RWPE1 (cell line): ENCODE data around the gene TCERG1L.

Source experiments
- CTCF ChIA-PET: fragments of 350-600 bp; sonication (Branson Sonifier 250); formaldehyde crosslinking; extraction: SDS; loops from one replicate; lab custom pipeline; 2021; lab: Yijun Ruan, JAX
- POLR2A ChIA-PET: fragments of 400-600 bp; formaldehyde crosslinking; extraction: SDS; loops from one replicate; lab custom pipeline; 2020; ENCODE audit warnings: antibody characterized with exemption; ENCODE audit not compliant: low non-redundant PET; lab: Yijun Ruan, JAX
- DNase-seq: peaks from one replicate; pipeline ENCODE4 v3.0.0; 2012; ENCODE audit warnings: low spot score
- H3K27ac ChIP-seq: fragments of 450-650 bp; 2 replicates; pipeline ENCODE4 v1.5.1; 2017
- TF ChIP-seq, protein P1 (sequence below): fragments of 450-650 bp; conservative IDR thresholded peaks from 2 replicates; pipeline ENCODE4 v1.5.1; 2017; ENCODE audit warnings: low read depth, mild to moderate bottlenecking

TCERG1L gene

DNA sequence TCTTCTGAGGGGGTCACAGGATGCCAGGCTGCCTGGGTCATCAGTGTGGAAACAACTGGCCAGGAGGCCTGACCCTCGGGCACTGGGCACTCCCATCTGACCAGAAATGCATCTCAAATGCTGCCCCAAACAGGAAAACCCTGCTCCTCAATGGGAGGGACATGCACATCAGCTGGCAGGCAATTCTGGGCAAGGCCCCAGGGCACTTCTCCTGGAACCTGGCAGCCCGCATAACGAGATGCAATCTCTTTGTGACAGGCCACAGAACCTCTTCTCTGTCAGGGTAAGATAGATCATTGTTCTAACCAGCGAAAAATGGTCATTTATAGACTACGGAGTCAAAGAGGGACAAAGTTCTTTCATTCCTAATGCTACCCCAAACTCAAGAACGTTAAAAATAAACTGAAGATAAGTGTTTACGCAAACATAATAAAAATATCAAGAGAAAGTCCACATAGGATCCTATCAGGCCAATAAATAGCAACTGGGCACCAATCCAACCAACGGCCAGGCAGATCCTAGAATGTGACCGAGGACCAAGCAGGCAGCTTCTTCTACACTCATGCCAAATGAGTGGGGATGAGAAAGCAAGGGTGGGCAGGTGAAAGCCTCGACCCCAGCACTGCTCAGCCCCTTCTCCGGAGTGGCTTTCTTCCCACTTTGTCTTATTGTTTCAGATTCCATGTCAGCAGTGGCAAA is 212.3 kb downstream of the TCERG1L start:
- ChIA-PET CTCF (no interaction called here), POLR2A (no interaction called here)
- DNase-seq: peak; percentile 26
- H3K27ac ChIP-seq: no peak overlapping the region
- TF ChIP-seq, protein P1, sequence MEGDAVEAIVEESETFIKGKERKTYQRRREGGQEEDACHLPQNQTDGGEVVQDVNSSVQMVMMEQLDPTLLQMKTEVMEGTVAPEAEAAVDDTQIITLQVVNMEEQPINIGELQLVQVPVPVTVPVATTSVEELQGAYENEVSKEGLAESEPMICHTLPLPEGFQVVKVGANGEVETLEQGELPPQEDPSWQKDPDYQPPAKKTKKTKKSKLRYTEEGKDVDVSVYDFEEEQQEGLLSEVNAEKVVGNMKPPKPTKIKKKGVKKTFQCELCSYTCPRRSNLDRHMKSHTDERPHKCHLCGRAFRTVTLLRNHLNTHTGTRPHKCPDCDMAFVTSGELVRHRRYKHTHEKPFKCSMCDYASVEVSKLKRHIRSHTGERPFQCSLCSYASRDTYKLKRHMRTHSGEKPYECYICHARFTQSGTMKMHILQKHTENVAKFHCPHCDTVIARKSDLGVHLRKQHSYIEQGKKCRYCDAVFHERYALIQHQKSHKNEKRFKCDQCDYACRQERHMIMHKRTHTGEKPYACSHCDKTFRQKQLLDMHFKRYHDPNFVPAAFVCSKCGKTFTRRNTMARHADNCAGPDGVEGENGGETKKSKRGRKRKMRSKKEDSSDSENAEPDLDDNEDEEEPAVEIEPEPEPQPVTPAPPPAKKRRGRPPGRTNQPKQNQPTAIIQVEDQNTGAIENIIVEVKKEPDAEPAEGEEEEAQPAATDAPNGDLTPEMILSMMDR: no peak

DNA sequence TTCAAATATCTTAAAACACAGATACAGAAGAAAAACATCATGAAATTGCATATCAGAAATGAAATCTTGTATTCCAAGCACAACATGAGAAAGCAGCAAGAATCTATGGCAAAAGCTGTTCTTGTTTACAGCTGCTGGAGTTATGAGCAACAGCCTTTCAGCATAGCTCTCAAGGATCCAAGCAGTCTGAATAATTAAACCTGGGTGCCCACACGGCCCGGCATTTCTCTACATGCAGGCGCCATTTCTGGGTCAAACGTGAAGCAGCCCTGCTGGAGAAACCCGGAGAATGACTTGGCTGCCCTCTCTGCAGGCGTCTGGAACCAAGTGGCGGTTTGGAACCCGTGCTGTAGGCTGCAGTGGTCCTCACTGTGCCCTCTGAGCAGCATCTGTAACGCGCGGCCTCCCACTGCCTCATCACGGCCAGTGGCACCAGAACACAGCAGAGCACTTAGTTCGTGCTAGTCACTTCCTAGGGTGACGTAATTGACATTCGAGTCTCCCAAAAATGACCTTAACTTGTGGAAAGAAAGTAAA is 213.0 kb downstream of the TCERG1L start:
- TF ChIP-seq, protein P1: no peak
- ChIA-PET POLR2A (no interaction called here), CTCF (no interaction called here)
- DNase-seq: no peak
- no peak overlapping the region for H3K27ac ChIP-seq

DNA sequence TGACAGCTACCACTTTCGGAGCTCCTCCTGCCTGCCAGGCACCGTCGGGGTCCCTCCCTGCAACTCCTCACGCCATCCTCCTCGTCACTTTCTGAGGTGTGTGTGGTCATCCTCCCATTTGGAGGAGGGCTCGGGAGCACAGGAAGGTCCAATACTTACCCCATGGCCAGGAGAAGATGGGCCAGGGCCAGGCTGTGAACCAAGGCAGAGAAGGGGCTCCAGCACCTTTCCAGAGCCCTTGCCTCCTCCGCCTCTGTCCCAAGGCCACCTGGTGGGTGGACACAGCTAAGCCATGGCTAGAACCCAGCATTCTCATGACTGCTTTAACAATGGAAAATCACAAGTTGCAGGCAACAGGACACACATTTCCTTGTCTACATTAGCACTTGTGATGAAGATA is 215.5 kb downstream of the TCERG1L start:
- H3K27ac ChIP-seq: no peak overlapping the region
- ChIA-PET POLR2A (no interaction called here), CTCF (no interaction called here)
- TF ChIP-seq, protein P1: no peak
- no peak for DNase-seq

DNA sequence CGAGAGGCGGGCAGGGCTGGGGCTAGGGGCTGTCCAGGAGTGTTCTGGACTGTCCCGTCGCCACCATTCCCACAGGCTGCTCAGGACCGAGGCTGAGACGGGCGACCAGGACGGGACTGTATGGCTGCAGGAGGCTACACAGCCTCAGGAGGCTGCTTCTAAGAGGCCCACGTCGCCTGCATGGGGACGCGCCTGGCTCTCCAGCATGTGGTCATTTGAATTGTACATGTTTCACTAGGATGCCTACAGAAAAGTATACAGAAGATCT is 216.3 kb downstream of the TCERG1L start:
- DNase-seq: no peak
- peak overlapping the region; percentile 73 for H3K27ac ChIP-seq
- ChIA-PET POLR2A (no interaction called here), CTCF (interaction anchor here (0.7 kb wide), 1 partner anchor 436 kb away, joined by 3 read pairs; no protein-coding TSS in a partner anchor)
- TF ChIP-seq, protein P1: no peak

DNA sequence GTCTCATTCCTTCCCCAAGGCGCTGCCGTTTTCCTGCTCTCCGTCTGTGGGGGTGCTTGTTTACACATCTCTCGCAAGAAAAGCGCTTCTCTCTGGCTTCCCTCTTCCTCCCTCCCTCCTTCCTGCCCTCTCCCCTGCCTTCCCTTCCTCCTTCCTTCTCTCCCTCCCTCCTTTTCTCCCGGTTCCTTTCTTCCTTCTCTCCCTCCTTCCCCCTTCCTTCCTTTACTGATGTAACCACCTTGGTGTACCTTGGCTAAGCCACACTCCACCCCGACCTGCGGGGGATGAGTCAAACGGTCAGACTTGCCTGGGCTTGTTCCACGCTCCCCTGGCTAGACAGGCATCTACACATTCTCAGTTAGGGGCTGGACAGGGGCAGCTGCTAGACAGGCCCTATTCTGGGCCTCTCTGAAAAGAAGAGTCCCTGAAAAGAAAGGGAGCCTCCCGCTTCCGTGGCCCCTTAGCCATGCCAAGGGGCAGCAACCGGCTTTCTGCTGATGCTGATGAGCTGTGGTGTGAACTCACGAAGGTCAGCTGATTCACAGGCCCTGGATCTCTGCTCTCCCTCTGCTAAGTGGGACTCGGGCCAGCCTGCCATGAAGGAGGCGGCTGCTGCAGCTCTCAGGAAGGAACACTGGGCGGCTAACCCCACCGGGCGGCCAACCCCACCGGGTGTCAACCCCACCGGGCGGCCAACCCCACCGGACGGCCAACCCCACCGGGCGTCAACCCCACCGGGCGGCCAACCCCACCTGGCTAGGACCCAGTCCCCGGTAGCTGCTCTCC is 216.8 kb downstream of the TCERG1L start:
- DNase-seq: peak; percentile 87
- peak overlapping the region; percentile 73 for H3K27ac ChIP-seq
- CTCF ChIA-PET: interaction anchor here (0.5 to 0.7 kb wide), 3 partner anchors 116 to 435 kb away, joined by 3 to 7 read pairs (median 3); no protein-coding TSS in a partner anchor
- POLR2A ChIA-PET: no interaction called here
- TF ChIP-seq, protein P1: no peak

DNA sequence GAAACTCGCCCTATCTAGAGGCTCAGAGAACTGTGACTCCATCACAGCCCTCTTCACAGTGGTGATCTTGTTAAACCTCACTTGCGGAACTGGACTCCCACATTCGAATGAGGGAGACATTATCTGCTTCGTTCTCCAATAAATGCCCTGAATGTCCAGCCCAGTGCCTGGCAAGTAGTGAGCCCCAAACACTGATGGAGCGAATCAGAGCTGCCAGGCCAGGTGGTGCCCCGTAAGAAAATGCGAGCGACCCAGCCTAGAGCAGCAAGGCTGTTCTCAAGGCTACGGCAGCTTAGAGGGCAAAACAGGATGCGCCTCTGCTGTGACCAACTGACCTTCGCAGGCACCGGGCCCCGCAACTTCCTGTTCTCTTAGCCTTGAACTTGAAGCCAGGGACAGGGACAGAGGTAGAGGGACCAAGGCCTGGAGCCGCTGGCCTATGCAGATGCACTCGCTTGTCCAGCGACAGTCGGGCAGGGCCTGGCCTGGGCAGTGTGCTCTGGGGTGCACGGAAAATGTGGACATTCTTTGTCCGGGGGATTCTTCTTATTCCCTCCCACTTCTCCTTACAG is 217.6 kb downstream of the TCERG1L start:
- DNase-seq: no peak
- peak overlapping the region; percentile 73 for H3K27ac ChIP-seq
- CTCF ChIA-PET: no interaction called here
- POLR2A ChIA-PET: no interaction called here
- TF ChIP-seq, protein P1: no peak
